Stromal cell of bone marrow (primary cell): ENCODE data around the gene CSN3.

ENCODE experiments used
- DNase-seq: peaks from one replicate; pipeline ENCODE4 v3.0.0-alpha.2; 2012; ENCODE audit warnings: low read depth

The CSN3 gene

DNA sequence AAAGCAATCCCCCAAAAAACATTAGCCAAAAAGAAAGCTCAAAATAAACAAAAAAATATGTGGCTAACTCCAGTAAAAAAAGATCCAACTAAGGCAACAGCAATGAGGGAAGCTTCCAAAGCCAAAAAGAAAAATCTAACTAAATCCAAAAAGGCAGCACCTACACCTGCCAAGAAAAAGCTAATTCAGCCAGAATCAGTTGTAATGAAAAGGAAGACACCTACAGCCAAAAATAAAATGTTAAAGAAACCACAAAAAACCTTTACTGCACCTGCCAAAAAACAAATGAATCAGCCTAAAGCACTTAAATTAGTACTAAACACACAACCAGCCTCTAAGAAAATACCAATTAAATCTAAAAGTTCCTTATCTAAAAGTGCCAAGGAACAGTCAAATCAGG, 55.2 kb downstream of the CSN3 start:
- DNase-seq: no peak

DNA sequence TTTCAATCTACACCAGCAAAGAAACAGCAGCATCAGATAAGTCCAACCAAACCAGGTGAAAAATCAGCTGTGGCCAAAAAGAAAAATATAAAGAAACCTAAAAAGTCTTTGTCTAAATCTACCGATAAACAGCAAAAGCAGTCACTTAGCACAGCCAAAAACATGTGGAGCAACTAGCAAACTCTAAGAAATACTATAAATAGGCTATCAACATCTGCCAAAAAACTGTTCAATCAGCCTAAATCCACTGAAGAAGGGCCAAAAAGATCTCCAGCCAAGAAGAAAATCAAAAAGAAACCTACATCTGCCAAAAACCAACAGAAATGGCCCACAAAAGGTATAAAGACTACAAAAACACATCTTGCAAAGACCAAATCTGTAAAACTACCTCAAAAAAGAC, 55.7 kb downstream of the CSN3 start:
- no peak for DNase-seq

DNA sequence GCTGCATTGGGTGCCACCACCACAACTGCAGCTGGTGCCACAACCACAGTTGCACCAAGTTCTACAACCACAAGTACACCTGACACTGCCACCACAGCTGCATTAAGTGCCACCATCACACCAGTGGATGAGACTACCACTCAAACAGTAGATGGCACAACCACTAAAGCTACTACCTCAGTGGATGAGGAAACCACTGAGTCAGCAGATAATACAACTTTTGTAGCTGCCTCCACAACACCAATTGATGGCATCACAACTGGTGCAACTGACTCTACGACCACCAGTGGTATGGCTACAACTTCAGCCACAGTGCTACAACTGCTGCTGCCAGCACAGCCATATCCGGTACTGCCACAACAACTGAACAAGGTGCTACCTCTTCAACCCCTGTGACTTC, 57.2 kb downstream of the CSN3 start:
- no peak for DNase-seq

DNA sequence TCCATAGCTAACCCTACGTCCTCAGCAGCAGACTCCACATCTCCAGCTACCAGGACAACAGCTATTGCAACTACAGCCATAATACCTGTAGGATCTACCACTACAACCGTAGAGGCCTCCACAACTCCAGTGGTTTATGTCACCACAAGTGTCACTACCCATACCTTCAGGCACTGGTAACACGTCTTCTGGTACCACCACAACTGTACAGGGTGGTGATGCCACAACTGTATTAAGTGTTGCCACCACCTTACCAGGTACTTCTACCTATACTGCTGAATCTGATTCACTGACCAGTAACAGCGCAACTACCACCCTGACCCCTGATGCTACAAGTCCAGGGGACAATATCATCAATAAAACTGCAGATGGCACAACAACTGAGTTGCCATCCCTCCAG, 57.8 kb downstream of the CSN3 start:
- no peak for DNase-seq
